OCI-LY7 (cell line): ENCODE data around the gene OR9K2. TPM values are rescaled to one million over a fixed set of nuclear protein-coding genes. Genes with fewer than 3 reads are reported as not detected.
A peak's percentile ranks its signal among the peaks of the same experiment; 100 is the strongest.

Experiments
- BruUV-seq: library from RNA; stranded (reverse); fragments of 400-500 nt; replicated peaks from 2 replicates; lab custom pipeline; 2021; lab: Mats Ljungman, UMichigan
- CTCF ChIA-PET: fragments of 300-600 bp; sonication (Branson Sonifier 250); formaldehyde crosslinking; loops from one replicate; lab custom pipeline; 2022; ENCODE audit warnings: antibody characterized with exemption; ENCODE audit not compliant: unreplicated experiment; lab: Charles Lee
- POLR2A ChIA-PET: fragments of 300-600 bp; sonication (Branson Sonifier 250); formaldehyde crosslinking; loops from one replicate; lab custom pipeline; 2022; ENCODE audit warnings: antibody characterized with exemption; lab: Charles Lee
- DNase-seq: peaks from one replicate; pipeline ENCODE4 v3.0.0-alpha.2; 2015; ENCODE audit warnings: low spot score
- H2AFZ ChIP-seq: fragments of 200-600 bp; sonication (generic), shearing (Covaris generic); 2 replicates; pipeline ENCODE4 v1.6.1; 2014; ENCODE audit warnings: mild to moderate bottlenecking, antibody characterized with exemption, low read length, moderate library complexity
- H3K27ac ChIP-seq: fragments of 200-600 bp; sonication (generic); 2 replicates; pipeline ENCODE4 v1.5.1; 2014; ENCODE audit warnings: mixed run types, low read depth, mild to moderate bottlenecking, moderate library complexity, low read length, inconsistent platforms; ENCODE audit not compliant: poor library complexity, severe bottlenecking
- H3K36me3 ChIP-seq: fragments of 200-600 bp; sonication (generic); 2 replicates; pipeline ENCODE4 v1.6.1; 2014; ENCODE audit warnings: mild to moderate bottlenecking, antibody characterized with exemption, low read length, moderate library complexity, mixed read lengths; ENCODE audit not compliant: insufficient read depth
- H3K4me1 ChIP-seq: fragments of 200-600 bp; sonication (generic); 2 replicates; pipeline ENCODE4 v1.5.1; 2014; ENCODE audit warnings: mild to moderate bottlenecking, low read length; ENCODE audit not compliant: insufficient read depth, poor library complexity, severe bottlenecking
- H3K4me2 ChIP-seq: fragments of 200-600 bp; sonication (generic); 2 replicates; pipeline ENCODE4 v1.6.1; 2014; ENCODE audit warnings: mild to moderate bottlenecking, low read length
- H3K4me3 ChIP-seq: fragments of 200-600 bp; sonication (generic); 2 replicates; pipeline ENCODE4 v1.5.1; 2014; ENCODE audit warnings: mild to moderate bottlenecking, low read depth, low read length; ENCODE audit not compliant: poor library complexity, severe bottlenecking
- H3K79me2 ChIP-seq: fragments of 200-600 bp; sonication (generic); 2 replicates; pipeline ENCODE4 v1.6.1; 2016; ENCODE audit warnings: low read depth, mild to moderate bottlenecking, low read length, moderate library complexity, mixed read lengths; ENCODE audit not compliant: insufficient read depth
- H3K9me2 ChIP-seq: fragments of 200-600 bp; sonication (generic); 2 replicates; pipeline ENCODE4 v1.6.1; 2016; ENCODE audit warnings: mild to moderate bottlenecking, low read length, mixed read lengths; ENCODE audit not compliant: insufficient read depth
- H3K9me3 ChIP-seq: fragments of 200-600 bp; sonication (generic); 2 replicates; pipeline ENCODE4 v1.6.1; 2014; ENCODE audit warnings: mild to moderate bottlenecking, mixed run types, low read length, mixed read lengths
- H4K20me1 ChIP-seq: fragments of 200-600 bp; sonication (generic); 2 replicates; pipeline ENCODE4 v1.6.1; 2014; ENCODE audit warnings: mild to moderate bottlenecking, antibody characterized with exemption, low read length, moderate library complexity, mixed read lengths; ENCODE audit not compliant: insufficient read depth
- CTCF ChIP-seq: fragments of 200-600 bp; sonication (generic); conservative IDR thresholded peaks from 2 replicates; pipeline ENCODE4 v1.5.1; 2014; ENCODE audit warnings: mild to moderate bottlenecking, antibody characterized with exemption, low read length, moderate library complexity, mixed read lengths
- EZH2phosphoT487 ChIP-seq: fragments of 200-600 bp; sonication (generic); IDR thresholded peaks from 2 replicates; pipeline ENCODE4 v1.6.1; 2018; ENCODE audit warnings: low read depth, borderline replicate concordance, mild to moderate bottlenecking, mixed run types, antibody characterized with exemption, low read length, moderate library complexity, mixed read lengths
- intact Hi-C: fragments of 100-400 bp; cut with micrococcal nuclease; formaldehyde crosslinking; loops from one replicate; pipeline ENCODE4 v1.10.0; 2022; ENCODE audit not compliant: unreplicated experiment
- total RNA-seq, 2 experiments: library from RNA; depleted of rRNA in 1 of 2; stranded (reverse); fragments of >200 nt in 1 of 2; shearing (Covaris generic) in 1 of 2; gene quantifications; 2 replicates each; pipeline ENCODE4 v1.2.3, GENCODE V29; 2014 to 2022

OR9K2 gene
- total RNA-seq, 2 experiments from 2014 or later: not detected

- H3K4me2 ChIP-seq: no peak overlapping the region
- no peaks in the 10 kb centered on the region for H4K20me1 ChIP-seq
- H3K27ac ChIP-seq: no peak overlapping the region
- no peaks in the 10 kb centered on the region for H3K4me1 ChIP-seq
- BruUV-seq: no TSS peak
- H2AFZ ChIP-seq: no peak overlapping the region
- TF ChIP-seq CTCF: no peak
- no peak for TF ChIP-seq EZH2phosphoT487
- intact Hi-C loops: no loop called here
- no peaks in the 10 kb centered on the region for H3K79me2 ChIP-seq
- no peaks in the 10 kb centered on the region for H3K9me2 ChIP-seq
- DNase-seq: no peak
- POLR2A ChIA-PET: interaction anchor here (0.6 kb wide), 1 partner anchor 1333 kb away, joined by 3 read pairs; no protein-coding TSS in a partner anchor
- no peak overlapping the region for H3K4me3 ChIP-seq
- H3K36me3 ChIP-seq: no peaks in the 10 kb centered on the region
- CTCF ChIA-PET: no interaction called here
- no peaks in the 10 kb centered on the region for H3K9me3 ChIP-seq
Measured at GRCh38 chr12:55112378-55112875, 13.8 kb upstream of the OR9K2 start.

GRCh38 chr12:55116152-55116551, 10.1 kb upstream of the OR9K2 start:
- ChIA-PET POLR2A (no interaction called here), CTCF (no interaction called here)
- Histone ChIP-seq H3K79me2 (no peaks in the 10 kb centered on the region), H3K4me1 (no peaks in the 10 kb centered on the region), H3K9me3 (no peaks in the 10 kb centered on the region), H2AFZ (no peak overlapping the region), H3K36me3 (no peaks in the 10 kb centered on the region), H3K27ac (no peak overlapping the region), H3K4me2 (no peak overlapping the region), H3K9me2 (no peaks in the 10 kb centered on the region), H4K20me1 (no peaks in the 10 kb centered on the region), H3K4me3 (no peak overlapping the region)
- TF ChIP-seq EZH2phosphoT487: no peak
- TF ChIP-seq CTCF: no peak
- intact Hi-C loops: no loop called here
- no TSS peak for BruUV-seq
- DNase-seq: no peak

- Histone ChIP-seq H3K79me2 (no peaks in the 10 kb centered on the region), H3K9me3 (no peaks in the 10 kb centered on the region), H3K4me1 (no peaks in the 10 kb centered on the region), H3K4me2 (no peak overlapping the region), H4K20me1 (no peaks in the 10 kb centered on the region), H3K27ac (no peak overlapping the region), H2AFZ (no peak overlapping the region), H3K4me3 (no peak overlapping the region), H3K36me3 (no peaks in the 10 kb centered on the region), H3K9me2 (no peaks in the 10 kb centered on the region)
- intact Hi-C loops: no loop called here
- TF ChIP-seq EZH2phosphoT487 (no peak), CTCF (peak; percentile 46; the same call in 1 of the 2 replicates)
- POLR2A ChIA-PET: interaction anchor here (0.5 kb wide), 1 partner anchor 17 kb away, joined by 3 read pairs; no protein-coding TSS in a partner anchor
- CTCF ChIA-PET: no interaction called here
- no peak for DNase-seq
- no TSS peak for BruUV-seq
Measured at GRCh38 chr12:55132816-55133215, 6.6 kb downstream of the OR9K2 start.
